Cardiac septum (tissue), 1 donor: ENCODE data around the gene CARNS1. TPM values are rescaled to one million over a fixed set of nuclear protein-coding genes. Genes with fewer than 3 reads are reported as not detected.
"Not testable (repeated sequence)": the region's sequence is repeated elsewhere in the genome, so short reads cannot be mapped to it uniquely, and the experiment has no call there.

ENCODE experiments used
- DNase-seq: peaks from one replicate; pipeline ENCODE4 v3.0.0-alpha.2; 2020; ENCODE audit warnings: low spot score
- intact Hi-C: fragments of 100-400 bp; cut with DNase I; formaldehyde crosslinking; loops from one replicate; pipeline ENCODE4 v1.14.0; 2022
- total RNA-seq: library from RNA; stranded (reverse); fragmentation: NEBNext Ultra II Directional; extraction: Animal tissue kit (Norgen Biotek cat#: 25700); gene quantifications from one replicate; pipeline ENCODE4 v1.2.1, GENCODE V29; 2021
- donor health status: DM: no; HTN: no; CAD: no.

CARNS1 gene
- total RNA-seq, 1 donor from 2014 or later: 22.2 TPM

DNA sequence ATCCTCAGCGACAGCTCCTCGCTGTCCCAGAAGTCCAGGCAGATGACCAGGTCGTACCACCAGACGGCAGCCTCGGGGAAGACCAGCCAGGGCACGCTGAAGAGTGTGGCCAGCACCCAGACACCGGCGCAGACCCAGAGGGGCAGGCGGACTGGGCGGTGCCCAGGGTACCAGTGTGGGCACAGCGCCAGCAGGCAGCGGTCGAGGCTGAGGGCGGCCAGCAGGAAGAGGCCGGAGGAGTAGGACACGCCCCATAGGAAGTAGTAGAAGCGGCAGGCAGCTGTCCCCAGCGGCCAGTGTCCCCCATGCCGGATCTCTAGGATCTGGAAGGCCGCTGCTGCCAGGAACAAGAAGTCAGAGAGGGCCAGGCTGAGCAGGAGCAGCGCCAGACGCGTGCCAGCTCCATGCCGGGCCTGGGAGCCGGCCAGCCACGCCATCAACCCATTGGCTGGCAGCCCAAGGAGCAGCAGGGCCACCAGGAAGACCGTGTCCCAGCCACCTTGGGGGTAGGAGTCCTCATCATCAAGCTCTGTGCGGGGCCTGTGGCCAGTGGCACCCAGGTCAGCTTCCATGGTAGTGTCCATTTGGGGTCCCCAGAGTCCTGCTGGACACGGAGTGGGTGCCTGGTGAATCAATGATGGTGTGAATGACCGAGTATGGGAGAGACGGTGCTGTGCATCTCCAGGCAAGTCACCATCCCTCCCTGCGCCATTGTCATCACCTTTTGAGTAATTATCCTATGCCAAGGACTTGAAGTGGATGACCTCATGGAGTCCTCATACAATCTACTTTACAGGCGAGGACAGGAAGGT is 36.9 kb downstream of the CARNS1 start, which contains the start of gene GPR152:
TSS of gene GPR152 (minus strand) at position 589 of the 812 bp plus-strand sequence. CDS start at position 584, 5 bp downstream.
- no peak for DNase-seq

DNA sequence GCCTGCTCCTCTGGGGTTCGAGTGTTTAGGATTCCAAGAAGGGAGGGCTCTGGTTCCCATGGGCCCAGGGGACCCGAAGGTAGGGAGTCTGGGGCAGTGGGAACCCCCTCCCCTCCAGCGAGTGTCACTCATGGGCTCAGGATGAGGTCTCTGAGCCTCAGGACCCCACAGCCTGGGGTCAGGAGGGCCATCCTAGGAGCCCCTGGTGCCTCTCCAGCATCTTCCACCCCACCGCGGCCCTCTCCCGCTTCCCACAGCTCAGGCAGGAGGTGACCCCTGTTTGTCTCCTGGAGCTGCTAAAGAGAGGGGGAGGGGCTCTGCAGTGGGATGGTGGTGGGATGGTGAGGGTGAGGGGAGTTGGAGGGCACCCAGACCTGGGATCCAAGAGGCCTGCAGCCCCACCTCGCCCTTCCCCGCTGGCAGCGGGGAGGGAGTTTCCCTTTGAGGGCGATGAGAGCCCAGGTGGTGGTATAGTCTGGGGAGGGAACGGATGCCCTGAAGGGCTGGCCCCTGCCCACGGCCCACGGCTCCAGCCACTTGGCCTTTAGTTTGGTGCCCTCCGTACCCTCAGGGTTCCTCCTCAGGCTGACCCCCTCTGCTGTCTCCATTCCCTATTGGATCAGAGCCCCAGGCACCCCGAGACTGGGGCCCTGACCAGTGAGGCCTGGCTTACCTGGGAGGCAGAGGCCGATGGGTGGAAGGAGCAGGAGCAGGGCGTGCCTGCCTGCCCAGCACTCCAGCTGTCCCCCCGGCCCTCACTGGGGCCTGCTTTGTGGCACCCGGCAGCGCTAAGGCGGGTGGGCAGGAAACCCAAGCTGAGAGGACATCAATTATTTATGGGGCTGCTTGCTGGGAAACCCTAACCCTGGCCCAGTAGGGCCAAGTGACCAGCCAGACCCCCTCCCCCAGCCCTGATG is 38.6 kb downstream of the CARNS1 start:
- DNase-seq: no peak
- intact Hi-C loops: no loop called here

More for the DNA sequence above, 36.9 kb downstream of the CARNS1 start, which contains the start of gene GPR152:
- intact Hi-C loops: no loop called here

DNA sequence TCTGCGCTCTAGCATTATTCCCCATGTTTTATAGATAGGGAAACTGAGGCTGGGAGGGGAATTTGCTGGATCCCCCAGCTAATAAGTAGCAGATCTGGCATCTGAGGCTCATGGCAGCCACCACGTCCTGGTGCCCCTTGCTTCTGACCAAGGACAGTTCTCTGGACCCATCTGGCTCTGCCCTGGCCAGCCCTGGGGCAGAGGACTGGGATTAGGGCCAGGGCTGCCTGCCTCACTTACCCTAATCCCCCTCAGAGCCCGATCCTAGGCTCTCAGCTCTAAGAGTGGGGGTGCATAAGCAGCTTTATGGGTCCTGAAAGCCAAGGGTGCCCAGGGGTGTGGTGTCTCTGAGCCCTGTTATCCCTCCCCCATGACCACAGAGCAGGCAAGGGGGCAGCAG is 39.6 kb downstream of the CARNS1 start, which contains the start of gene CABP4:
TSS of gene CABP4 (plus strand) at position 301 of the 400 bp plus-strand sequence. CDS start at position 371, 70 bp downstream.
- DNase-seq: no peak
- intact Hi-C loops: no loop called here

DNA sequence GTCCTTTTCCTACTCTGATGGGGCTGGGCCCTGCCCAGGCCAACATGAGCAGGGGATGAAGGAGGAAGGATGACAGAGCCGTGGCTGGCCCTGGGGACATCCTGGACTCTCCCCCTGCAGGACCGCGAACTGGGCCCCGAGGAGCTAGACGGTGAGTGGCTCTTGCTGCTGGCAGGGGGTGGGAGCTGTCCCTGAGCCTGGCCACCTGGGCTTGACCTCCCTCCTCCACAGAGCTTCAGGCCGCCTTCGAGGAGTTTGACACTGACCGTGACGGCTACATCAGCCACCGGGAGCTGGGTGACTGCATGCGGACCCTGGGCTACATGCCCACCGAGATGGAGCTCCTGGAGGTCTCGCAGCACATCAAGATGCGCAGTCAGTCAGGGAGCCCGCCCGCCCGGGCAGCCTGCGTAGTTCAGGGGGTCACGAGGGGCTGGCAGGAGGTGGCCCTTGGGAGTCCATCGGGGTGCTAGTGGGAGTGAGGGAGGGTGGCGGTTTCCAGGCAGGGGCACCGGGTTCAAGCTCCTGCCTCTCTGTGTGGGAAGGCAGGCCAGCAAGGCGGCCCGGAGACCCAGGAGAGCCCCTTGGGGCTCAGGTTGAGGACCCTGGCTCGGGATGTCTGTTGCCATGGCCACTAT is 40.7 kb downstream of the CARNS1 start:
- no peak for DNase-seq
- intact Hi-C loops: no loop called here

DNA sequence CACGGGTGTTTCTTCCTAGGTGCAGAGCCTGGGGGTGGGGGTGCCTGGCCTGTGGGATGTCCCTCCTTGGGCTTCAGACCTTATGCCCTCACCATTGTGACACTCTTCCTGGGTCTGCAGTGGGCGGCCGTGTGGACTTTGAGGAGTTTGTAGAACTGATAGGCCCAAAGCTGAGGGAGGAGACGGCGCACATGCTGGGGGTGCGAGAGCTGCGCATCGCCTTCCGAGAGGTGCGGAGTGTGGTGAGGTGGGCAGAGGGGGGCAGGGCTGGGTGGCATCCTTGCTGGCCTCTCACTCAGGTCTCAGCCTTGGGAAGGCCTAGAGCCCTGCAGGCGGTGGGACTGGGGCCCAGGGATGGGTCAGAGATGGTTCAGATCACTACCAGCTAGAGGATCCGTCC is 42.0 kb downstream of the CARNS1 start:
- no peak for DNase-seq
- intact Hi-C loops: no loop called here

DNA sequence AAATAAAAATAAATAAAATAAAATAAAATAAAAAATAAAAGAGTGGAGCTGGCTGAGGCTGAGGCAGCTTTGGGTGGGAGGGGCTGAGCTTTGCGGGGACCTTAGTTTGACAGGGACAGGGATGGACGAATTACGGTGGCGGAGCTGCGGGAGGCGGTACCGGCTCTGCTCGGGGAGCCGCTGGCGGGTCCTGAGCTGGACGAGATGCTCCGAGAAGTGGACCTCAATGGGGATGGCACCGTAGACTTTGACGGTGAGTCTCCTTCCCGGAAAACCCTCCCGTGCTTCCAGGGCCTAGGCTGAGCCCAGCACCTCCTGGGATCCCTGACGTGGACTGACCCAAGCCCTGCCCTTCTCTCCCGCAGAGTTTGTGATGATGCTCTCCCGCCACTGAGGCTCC is 42.8 kb downstream of the CARNS1 start:
- DNase-seq: no peak
- intact Hi-C loops: no loop called here

DNA sequence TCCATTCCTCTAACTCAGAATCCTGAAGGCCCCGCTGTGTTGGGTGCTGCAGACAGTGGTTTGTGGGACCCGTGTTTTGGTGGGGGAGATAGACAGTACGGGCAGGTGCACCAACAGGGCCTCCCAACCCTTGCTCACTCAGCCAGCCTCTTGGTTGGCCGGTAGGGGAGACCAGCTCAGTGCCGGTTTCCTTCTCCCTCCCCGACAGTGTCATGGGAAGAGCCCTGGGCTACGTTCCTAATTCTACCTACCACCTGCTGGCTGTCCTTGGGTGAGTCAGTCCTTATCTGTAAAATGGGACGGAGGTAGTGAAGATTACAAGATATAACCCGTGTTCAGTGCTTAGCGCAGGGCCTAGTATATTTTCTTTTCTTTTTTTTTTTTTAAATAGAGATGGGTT is 47.7 kb downstream of the CARNS1 start:
- intact Hi-C loops: no loop called here
- DNase-seq: no peak

DNA sequence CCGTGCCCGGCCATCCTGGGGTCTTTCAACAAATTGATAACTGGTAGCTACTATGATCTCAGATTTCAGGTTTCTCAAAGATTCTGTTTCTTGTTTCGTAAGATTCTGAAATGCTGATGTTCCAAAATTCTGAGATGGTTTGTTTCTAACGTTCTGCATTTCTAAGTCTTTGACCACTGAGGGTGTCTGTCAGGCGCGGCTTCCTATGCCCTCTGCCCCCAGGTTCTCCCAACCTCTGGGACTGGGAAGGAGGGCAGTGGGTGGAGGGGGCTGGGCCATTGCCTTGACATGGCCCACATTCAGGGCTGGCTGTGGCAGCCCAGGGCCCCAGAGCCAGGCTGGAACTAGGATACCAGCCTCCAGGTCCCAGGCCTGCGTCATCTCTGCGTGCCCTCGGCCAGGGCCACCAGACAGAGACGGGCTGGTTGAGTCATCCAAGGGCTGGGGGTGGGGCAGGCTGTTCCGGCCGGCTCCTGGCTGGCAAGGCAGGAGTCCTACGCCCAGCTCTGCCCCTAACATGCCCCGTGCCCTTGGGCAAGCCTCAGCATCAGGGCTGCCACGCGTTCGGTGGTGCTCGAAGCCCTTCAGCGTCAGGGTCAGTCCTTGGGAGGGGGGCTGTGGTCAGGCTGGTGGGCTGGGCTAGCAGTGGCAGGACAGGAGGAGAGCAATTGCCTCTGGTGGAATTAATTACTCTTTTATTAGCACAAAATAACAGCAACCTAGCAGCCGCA is 48.4 kb downstream of the CARNS1 start:
- intact Hi-C loops: no loop called here

DNA sequence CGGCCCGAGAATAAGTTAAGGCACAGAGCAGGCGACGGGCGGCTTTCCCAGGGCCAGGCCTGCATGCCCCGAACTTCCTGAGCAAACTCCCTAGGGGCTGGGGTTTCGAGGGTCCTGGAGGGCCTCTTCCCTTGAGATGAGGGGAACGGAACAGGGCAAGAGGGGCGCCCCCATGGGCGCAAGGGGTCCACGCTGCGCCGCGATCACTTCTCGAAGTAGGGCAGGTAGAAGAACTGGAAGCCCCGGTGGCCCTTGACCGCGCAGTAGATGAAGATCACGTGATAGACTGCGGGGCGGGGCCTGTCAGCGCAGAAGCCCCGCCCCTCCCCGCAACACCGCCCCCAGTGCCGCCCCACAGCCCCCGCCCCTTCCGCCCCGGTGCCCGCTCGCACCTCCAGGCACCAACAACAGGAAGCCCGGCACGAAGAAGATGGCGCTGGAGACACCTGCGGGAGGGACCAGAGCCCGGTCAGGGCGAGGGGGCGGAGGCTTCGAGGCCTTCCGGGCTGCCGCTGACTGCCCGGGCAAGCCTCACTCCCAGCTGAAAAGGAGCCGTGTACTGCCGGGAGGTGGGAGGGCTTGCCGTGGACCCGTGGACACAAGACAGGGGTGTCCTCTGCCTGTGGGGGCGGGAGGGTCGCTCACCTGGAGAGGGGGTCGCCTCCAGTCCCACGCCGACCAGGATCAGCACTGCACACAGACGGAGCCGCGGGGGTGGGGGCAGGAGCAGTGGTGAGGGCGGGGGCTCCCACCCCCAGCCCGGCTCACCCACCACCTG is 49.1 kb downstream of the CARNS1 start:
- DNase-seq: peak; percentile 97
- intact Hi-C loops: no loop called here

More for the DNA sequence above, 48.4 kb downstream of the CARNS1 start:
- peak; percentile 83 for DNase-seq

DNA sequence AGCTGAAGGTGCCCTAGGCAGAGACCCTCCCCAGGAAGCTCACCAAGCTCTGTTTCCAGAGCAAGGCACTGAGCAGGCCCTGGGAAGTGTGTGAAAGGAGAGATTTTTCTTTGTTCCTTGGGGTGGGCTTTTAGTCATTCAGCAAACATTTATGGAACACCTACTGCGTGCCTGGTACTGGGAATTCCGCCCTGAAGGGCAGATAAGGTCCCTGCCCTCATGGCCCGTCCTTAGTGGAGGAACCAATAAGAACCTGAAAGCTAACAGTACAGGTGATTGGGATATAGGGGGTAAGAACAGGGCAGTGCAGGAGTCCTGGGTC is 49.7 kb downstream of the CARNS1 start:
- no peak for DNase-seq
- intact Hi-C loops: no loop called here

DNA sequence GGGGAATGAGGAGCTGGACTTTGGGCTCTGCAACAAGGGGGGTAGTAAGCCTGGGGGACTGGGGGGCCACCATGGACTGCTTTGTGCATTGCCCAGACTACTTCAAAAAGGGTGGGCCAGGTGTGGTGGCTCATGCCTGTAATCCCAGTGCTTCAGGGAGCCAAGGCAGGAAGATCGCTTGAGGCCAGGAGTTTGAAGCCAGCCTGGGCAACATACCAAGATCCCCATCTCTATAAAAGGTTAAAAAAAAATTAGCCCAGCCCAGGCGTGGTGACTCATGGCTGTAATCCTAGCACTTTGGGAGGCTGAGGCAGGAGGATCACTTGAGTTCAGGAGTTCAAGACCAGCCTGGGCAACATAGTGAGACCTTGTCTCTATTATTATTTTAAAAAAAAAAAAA is 50.1 kb downstream of the CARNS1 start:
- intact Hi-C loops, DNase-seq: not testable (repeated sequence)

DNA sequence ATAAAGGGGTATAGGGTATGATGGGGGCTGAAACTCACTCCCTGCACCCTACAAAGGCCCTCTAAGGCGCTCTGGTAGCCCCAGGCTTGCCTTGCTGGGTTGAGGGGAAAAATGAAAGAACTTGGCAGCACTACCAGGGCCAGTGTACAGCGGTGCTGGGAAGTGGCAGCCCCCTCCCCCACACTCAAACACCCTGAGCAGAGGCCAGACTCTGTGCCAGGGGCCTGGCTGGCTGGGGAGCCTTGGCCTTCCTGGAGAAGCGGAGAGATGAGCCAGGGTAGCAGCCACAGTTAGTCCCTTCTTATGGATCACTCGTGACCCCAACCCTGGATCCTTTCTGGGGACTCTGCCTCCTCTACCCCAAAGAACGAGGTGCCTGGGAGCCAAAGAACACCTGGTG is 50.9 kb downstream of the CARNS1 start:
- no peak for DNase-seq

DNA sequence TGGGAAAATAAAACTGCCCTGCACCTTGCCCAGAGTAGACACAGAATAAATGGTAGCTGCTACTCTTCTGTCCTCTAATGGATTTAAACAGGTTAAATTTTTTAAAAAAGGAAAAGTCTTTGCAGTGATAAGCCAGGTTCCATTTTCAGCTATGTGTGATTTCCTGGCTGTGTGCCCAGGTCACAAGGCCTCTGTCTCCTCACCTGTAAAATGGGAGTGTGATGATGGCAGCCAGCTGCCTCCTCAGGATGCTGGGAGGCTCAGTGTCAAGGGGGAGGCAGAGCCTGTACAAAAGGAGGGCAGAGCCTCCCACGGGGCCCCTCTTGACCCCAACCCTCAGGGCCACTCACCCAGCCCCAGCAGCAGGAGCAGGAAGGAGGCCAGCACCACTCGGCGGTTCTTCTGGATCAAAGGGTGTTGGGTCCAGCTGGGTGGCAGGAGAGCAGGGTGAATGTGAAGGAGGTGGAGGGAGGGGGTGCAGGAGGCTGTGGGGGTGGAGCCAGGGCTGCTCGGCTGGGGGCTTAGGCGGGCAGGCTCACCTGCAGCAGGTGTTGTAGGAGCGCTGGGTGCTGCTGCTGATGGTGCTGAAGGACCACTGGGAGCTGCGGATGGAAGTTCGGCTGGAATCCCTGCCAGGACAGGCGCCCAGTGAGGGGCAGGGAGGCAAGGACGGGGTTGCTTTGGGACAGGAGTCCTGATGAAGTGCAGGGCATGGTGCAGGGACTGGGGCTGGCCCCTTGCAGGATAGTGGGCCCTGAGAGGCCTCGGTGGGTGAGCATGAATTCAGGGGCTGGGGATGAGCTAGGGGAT is 51.7 kb downstream of the CARNS1 start:
- intact Hi-C loops: no loop called here
- no peak for DNase-seq

More for the DNA sequence above, 50.9 kb downstream of the CARNS1 start:
- intact Hi-C loops: no loop called here

DNA sequence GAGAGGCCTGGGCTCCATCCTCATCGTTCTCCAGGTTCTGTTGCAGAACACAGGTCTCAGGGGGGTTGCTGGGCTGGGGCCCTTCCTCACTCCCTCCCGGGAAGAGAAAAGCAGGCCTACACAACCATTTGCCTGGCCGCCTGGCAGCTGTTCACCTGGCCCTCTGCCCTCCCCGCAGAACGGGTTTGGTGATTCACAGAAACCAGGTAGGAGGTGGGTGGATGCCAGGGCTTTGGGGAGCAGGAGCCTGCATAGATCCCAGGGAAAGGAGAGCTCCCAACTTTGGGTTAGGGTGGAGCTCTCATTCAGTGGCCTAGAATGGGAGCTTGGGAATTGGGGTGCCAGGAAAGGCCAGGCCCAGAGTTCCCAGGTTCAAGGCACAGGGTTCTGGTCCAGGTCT is 52.6 kb downstream of the CARNS1 start:
- intact Hi-C loops: loop anchor here (2.0 kb wide), 3 partner anchors 39 to 77 kb away; partner anchors contain the start of genes RAD9A and RPS6KB2
- DNase-seq: no peak

DNA sequence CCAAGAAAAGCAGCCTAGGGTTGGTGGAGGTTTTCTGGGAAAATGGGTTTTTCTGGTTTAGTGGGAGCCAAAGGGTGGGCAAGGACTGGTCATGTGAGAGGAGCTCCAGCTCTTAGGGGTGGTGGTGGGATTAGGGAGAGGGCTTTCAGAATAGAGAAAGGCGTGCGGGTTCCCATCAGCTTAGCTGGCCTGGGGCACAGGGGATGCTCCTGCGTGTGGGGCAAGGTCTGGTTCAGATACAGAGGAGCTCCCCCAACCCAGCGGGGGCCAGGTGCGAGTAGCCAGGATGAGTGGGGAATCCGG is 52.9 kb downstream of the CARNS1 start:
- intact Hi-C loops: loop anchor here (2.0 kb wide), 3 partner anchors 38 to 78 kb away; partner anchors contain the start of genes RAD9A and RPS6KB2
- no peak for DNase-seq

DNA sequence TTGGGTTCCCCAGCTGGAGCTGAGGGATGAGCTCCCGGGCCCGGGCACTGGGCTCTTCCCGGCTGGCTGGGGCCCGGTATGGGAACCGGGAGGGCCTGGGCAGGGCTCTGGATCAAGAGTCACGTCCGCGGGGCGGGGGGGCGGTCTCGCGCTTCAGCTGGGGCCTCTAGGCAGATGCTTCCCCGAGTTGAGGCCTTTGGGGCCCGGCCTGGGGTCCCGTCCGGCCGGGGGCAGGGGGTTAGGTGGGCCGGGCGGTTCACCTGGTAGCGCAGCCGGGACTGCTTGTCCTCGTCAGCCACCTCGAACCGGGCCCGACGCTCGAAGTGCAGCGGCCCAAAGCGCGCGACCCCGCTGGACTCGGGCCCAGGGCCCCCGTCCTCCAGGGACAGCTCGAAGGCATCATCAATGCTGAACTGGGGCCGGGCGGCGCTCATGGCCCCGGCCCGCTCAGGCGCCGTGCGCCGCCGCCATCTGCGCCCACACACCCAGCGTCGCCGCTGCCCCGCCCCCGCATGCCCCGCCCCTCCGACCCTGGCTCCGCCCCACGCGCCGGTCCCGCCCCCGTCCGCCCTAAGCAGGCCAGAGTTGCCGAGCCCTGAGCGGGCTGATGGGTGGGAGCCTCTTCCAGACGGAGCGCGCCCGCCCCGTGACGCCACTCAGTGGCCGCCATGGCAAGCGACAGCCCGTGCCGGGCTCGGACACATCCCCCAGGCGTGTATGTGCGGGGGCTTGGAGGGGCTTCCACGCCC is 53.5 kb downstream of the CARNS1 start, which contains the start of gene TMEM134:
TSS of gene TMEM134 (minus strand) at position 493 of the 749 bp plus-strand sequence. CDS start at position 434, 59 bp downstream.
- peak; percentile 98 for DNase-seq
- intact Hi-C loops: loop anchor here (1.0 to 2.0 kb wide), 4 partner anchors 38 to 78 kb away; partner anchors contain the start of genes PPP1CA, RAD9A and RPS6KB2

DNA sequence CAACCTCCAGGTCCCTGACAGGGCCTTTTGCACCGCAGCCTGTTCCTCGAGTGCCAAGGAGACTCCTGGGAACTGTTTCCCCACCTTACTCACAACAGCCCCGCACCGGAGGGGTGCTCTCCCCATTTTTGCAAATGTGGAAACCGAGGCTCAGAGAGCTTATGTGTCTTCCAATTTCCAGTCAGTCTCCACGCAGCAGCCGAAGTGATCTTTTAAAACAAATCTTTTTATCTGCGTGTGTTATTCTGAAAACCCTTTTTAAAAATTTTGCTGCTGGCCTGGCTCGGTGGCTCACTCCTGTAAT is 54.0 kb downstream of the CARNS1 start:
- no peak for DNase-seq

More for the DNA sequence above, 54.0 kb downstream of the CARNS1 start:
- intact Hi-C loops: loop anchor here (1.0 to 2.0 kb wide), 4 partner anchors 37 to 79 kb away; partner anchors contain the start of genes PPP1CA, RAD9A and RPS6KB2
